ENCODE results near the gene WFDC11.

WFDC11 gene

GRCh38 chr20:45621593-45621992 is 48.4 kb downstream of the WFDC11 start:
- no peak for DNase-seq

DNA sequence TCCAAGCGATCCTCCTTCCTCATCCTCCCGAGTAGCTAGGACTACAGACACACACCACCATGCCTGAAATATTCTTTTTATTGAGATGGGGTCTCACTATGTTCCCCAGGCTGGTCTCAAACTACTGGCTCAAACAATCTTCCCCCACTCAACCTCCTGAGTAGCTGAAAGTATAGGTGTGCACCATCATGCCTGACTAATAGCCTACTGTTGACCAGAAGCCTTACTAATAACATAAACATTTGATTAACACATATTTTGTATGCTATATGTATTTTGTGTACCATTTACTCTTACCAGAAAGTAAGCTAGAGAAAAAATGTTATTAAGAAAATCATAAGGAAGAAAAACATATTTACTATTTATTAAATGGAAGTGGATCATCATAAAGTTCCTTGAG is 52.4 kb downstream of the WFDC11 start:
- DNase-seq, result no peak

DNA sequence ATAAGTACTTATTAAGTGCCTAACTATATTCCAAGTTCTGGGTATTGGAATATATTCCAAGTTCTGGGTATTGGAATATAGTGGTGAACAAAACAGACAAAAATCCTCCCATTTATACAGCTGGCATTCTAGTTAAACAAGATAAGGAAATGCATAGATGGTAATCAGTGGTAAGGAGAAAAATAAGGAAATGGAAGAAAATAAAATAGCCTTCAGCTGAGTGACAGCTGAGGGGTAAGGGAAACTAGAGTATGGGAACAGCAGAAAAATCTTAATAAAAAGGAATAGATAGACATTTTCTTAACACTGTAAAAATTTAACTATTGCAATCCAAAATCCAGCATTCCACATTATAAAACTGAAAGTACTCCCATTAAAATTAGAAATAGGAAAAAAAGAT is 57.7 kb downstream of the WFDC11 start:
- DNase-seq, result no peak

GRCh38 chr20:45611054-45611453 is 59.0 kb downstream of the WFDC11 start:
- no peak for DNase-seq

DNA sequence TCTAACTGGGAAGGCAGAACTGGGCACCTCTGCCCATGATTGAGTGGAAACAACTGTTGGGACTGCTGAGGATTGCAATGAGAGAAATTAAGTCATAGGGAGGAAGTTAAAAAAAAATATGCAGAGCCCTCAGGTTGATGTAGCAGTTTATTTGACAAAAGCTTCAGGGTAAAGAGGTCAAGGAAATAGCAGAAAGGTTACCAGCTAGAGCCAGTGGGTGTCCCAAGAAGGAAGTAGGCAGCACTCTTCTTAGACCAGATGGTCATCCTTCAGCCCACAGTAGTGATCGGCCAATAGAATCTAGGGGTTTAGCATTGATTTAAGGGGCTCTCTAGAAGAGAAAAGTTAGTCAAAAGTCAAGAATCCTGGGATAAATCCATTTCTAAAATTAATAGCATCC is 62.2 kb downstream of the WFDC11 start:
- DNase-seq, result no peak

All from CD4-positive, alpha-beta T cell treated with Interferon gamma for 1 hour (primary cell).